GM12878 (cell line): ENCODE measurements around the gene INO80. TPM values are rescaled to one million over a fixed set of nuclear protein-coding genes. Genes with fewer than 3 reads are reported as not detected.

Experiments
- ATAC-seq: fragments of 200-7000 bp; cut with Tn5 transposase; 3 replicates; pipeline ENCODE4 v1.9.1; 2020; ENCODE audit warnings: mild to moderate bottlenecking, moderate library complexity
- BruUV-seq: library from RNA; stranded (reverse); fragments of 400-500 nt; replicated peaks from 2 replicates; lab custom pipeline; 2021; lab: Mats Ljungman, UMichigan
- CTCF ChIA-PET: fragments of 300-600 bp; sonication (Branson Sonifier 250); formaldehyde crosslinking; extraction: SDS; loops from one replicate; lab custom pipeline; 2021; ENCODE audit warnings: inconsistent platforms; lab: Yijun Ruan, JAX
- POLR2A ChIA-PET: fragments of 350-600 bp; formaldehyde crosslinking; extraction: SDS; loops from one replicate; lab custom pipeline; 2021; ENCODE audit warnings: inconsistent platforms; lab: Charles Lee
- RAD21 ChIA-PET: fragments of 300-600 bp; sonication (Branson Sonifier 250); formaldehyde crosslinking; loops from one replicate; lab custom pipeline; 2023; ENCODE audit warnings: antibody characterized with exemption; ENCODE audit not compliant: unreplicated experiment; lab: Charles Lee
- SMC1A ChIA-PET: fragments of 300-600 bp; sonication (Branson Sonifier 250); formaldehyde crosslinking; loops from one replicate; lab custom pipeline; 2023; ENCODE audit not compliant: unreplicated experiment, uncharacterized antibody; lab: Charles Lee
- DNase-seq: peaks from one replicate; pipeline ENCODE4 v3.0.0-alpha.2; 2011; ENCODE audit warnings: low read depth, low spot score
- FAIRE-seq: peaks from 3 replicates; lab custom pipeline; 2011; peaks lifted over from hg19 to GRCh38; lab: Jason Lieb, UNC
- H2AFZ ChIP-seq: 2 replicates; pipeline ENCODE4 v1.6.0; 2011; ENCODE audit warnings: low read depth, low read length, control low read depth; ENCODE audit not compliant: control insufficient read depth
- H3K27ac ChIP-seq: 2 replicates; pipeline ENCODE4 v1.5.1; 2011; ENCODE audit warnings: control low read depth; ENCODE audit not compliant: control insufficient read depth, insufficient read depth
- H3K27me3 ChIP-seq, 2 experiments: replicated peaks in 1 of 2; 2 replicates each; pipeline versions ENCODE4 v1.6.0 to v1.6.1; 2011; ENCODE audit warnings: low read length in 1 of 2; ENCODE audit not compliant: control insufficient read depth in 2 of 2, insufficient read depth in 2 of 2
- H3K36me3 ChIP-seq, 2 experiments: 2 replicates each; pipeline ENCODE4 v1.5.1; 2011; ENCODE audit warnings: low read length in 1 of 2; ENCODE audit not compliant: control insufficient read depth in 2 of 2, insufficient read depth in 2 of 2
- H3K4me1 ChIP-seq: 2 replicates; pipeline ENCODE4 v1.6.1; 2011; ENCODE audit warnings: mild to moderate bottlenecking, low read length, moderate library complexity, mixed read lengths; ENCODE audit not compliant: control insufficient read depth, insufficient read depth
- H3K4me2 ChIP-seq: 2 replicates; pipeline ENCODE4 v1.6.0; 2011; ENCODE audit warnings: control low read depth; ENCODE audit not compliant: control insufficient read depth, insufficient read depth
- H3K4me3 ChIP-seq: fragments of 200-600 bp; sonication (generic); 2 replicates; pipeline ENCODE4 v1.5.1; 2016
- H3K79me2 ChIP-seq: 2 replicates; pipeline ENCODE4 v1.6.0; 2011; ENCODE audit warnings: low read length; ENCODE audit not compliant: control insufficient read depth, insufficient read depth
- H3K9ac ChIP-seq: 2 replicates; pipeline ENCODE4 v1.8.0; 2011; ENCODE audit warnings: low read length, control low read depth, mixed read lengths; ENCODE audit not compliant: control insufficient read depth, insufficient read depth
- H3K9me3 ChIP-seq: replicated peaks from 3 replicates; pipeline ENCODE4 v1.5.1; 2011; ENCODE audit warnings: mild to moderate bottlenecking, low read length; ENCODE audit not compliant: control insufficient read depth, insufficient read depth
- H4K20me1 ChIP-seq: 2 replicates; pipeline ENCODE4 v1.6.0; 2011; ENCODE audit not compliant: control insufficient read depth, insufficient read depth
- EP300 ChIP-seq, 2 experiments: fragments of 150-350 bp in 1 of 2; IDR thresholded peaks; 2 replicates each; pipeline ENCODE4 v1.6.1; 2011 to 2012; ENCODE audit warnings: low read depth in 2 of 2, low read length in 2 of 2, borderline replicate concordance in 1 of 2, improper control_type of control experiment in 1 of 2, inconsistent platforms in 1 of 2; ENCODE audit not compliant: control insufficient read depth in 1 of 2
- KLF5 ChIP-seq: fragments of 450-650 bp; IDR thresholded peaks from 2 replicates; pipeline ENCODE4 v1.6.1; 2014; ENCODE audit warnings: mild to moderate bottlenecking; ENCODE audit not compliant: partially characterized antibody
- MXI1 ChIP-seq: fragments of 150-350 bp; IDR thresholded peaks from 2 replicates; pipeline ENCODE4 v1.6.1; 2011; ENCODE audit warnings: low read depth, mild to moderate bottlenecking, inconsistent platforms, low read length, improper control_type of control experiment
- MYB ChIP-seq: fragments of 150-350 bp; IDR thresholded peaks from 2 replicates; pipeline ENCODE4 v1.6.1; 2014; ENCODE audit warnings: mild to moderate bottlenecking, low read depth, low read length, borderline replicate concordance
- NFYA ChIP-seq: IDR thresholded peaks from 2 replicates; pipeline ENCODE4 v1.6.1; 2011; ENCODE audit warnings: low read depth, mild to moderate bottlenecking, low read length, improper control_type of control experiment, borderline replicate concordance
- NFYB ChIP-seq: IDR thresholded peaks from 2 replicates; pipeline ENCODE4 v1.6.1; 2011; ENCODE audit warnings: low read depth, mild to moderate bottlenecking, low read length, improper control_type of control experiment, moderate library complexity; ENCODE audit not compliant: insufficient read depth
- NR2F1 ChIP-seq: fragments of 450-650 bp; conservative IDR thresholded peaks from 2 replicates; pipeline ENCODE4 v1.6.1; 2017; ENCODE audit warnings: mild to moderate bottlenecking
- TCF7 ChIP-seq: IDR thresholded peaks from 2 replicates; pipeline ENCODE4 v1.6.1; 2014; ENCODE audit warnings: antibody characterized with exemption, borderline replicate concordance
- YBX1 ChIP-seq: fragments of 450-650 bp; IDR thresholded peaks from 2 replicates; pipeline ENCODE4 v1.6.1; 2016; ENCODE audit warnings: antibody characterized with exemption
- ZBED1 ChIP-seq: IDR thresholded peaks from 2 replicates; pipeline ENCODE4 v1.6.1; 2016; ENCODE audit warnings: borderline replicate concordance
- ZNF207 ChIP-seq: fragments of 450-650 bp; IDR thresholded peaks from 2 replicates; pipeline ENCODE4 v1.6.1; 2014; ENCODE audit warnings: antibody characterized with exemption, mild to moderate bottlenecking, borderline replicate concordance
- WGBS: methylation state at CpG from one replicate; pipeline ENCODE4 v1.1.6; 2016; ENCODE audit warnings: low lambda C conversion rate; ENCODE audit not compliant: insufficient replicate concordance, insufficient coverage; ENCODE audit errors: missing lambda C conversion rate; 5-methylcytosine and 5-hydroxymethylcytosine counted together
- in situ Hi-C: fragments of 300-500 bp; cut with MboI; formaldehyde crosslinking; loops from 9 replicates; pipeline ENCODE4 v1.14.3; 2018; ENCODE audit warnings: mixed read lengths
- intact Hi-C: fragments of 100-400 bp; cut with micrococcal nuclease; formaldehyde crosslinking; loops from one replicate; pipeline ENCODE4 v1.14.2; 2022; ENCODE audit not compliant: unreplicated experiment
- polyA plus RNA-seq, 11 experiments: library from polyadenylated mRNA; depleted of rRNA in 4 of 11; unstranded in 6 of 11; stranded (reverse) in 5 of 11; fragments of >200 nt; fragmentation: Nextera tagmentation in 4 of 11; fragmentation: Illumina TruSeq in 1 of 11; extraction: Ambion mirVana in 4 of 11; extraction: Trizol in 1 of 11; gene quantifications; 1 replicate in 1 of 11; 2 replicates in 10 of 11; pipeline versions ENCODE4 v1.2.1 to v1.2.3, GENCODE V29; 2011 to 2016; ENCODE audit warnings: inconsistent platforms in 2 of 11, missing spikeins in 2 of 11, low read depth in 1 of 11
- total RNA-seq, 4 experiments: library from RNA; depleted of rRNA in 3 of 4; stranded (reverse); fragments of >200 nt in 3 of 4; fragmentation: Illumina TruSeq in 1 of 4; extraction: Trizol in 1 of 4; gene quantifications; 2 replicates each; pipeline versions ENCODE4 v1.2.1 to v1.2.3, GENCODE V29; 2013 to 2021
- TF ChIP-seq, protein P1 (sequence below): fragments of 450-650 bp; IDR thresholded peaks from 2 replicates; pipeline ENCODE4 v1.6.1; 2017; ENCODE audit warnings: borderline replicate concordance
- TF ChIP-seq, protein P2 (sequence below): fragments of 150-350 bp; IDR thresholded peaks from 2 replicates; pipeline ENCODE4 v1.6.1; 2014; ENCODE audit warnings: mild to moderate bottlenecking, low read depth, low read length

Gene INO80
- total and polyA plus RNA-seq, 10 of the 15 experiments (the other 5 are each of a cell fraction or from before 2014, with no cell fraction given): 4.5 to 25.0 (median 14.2) TPM

DNA sequence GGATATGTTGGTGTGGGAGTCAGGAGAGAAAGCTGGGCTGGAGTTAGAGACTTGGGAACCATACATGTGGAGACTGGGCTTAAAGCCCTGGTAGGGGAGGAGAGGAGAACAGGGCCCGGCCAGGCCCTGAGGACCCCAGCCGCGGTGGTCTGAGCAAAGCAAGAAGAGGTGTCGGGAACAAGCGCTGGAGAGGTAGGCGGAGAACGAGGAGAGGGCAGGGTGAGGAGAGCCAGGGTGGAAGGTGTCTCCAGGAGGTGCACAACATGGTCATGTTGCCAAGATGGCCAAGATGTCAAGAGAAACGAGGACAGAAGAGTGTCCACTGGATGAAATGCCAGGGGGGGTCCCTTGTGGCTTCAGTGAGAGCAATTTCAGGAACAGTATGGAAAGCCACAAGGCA is 157.4 kb downstream of the INO80 start:
- no peak for TF ChIP-seq NFYB
- TF ChIP-seq ZBED1: no peak
- TF ChIP-seq ZNF207: no peak
- TF ChIP-seq, protein P1, sequence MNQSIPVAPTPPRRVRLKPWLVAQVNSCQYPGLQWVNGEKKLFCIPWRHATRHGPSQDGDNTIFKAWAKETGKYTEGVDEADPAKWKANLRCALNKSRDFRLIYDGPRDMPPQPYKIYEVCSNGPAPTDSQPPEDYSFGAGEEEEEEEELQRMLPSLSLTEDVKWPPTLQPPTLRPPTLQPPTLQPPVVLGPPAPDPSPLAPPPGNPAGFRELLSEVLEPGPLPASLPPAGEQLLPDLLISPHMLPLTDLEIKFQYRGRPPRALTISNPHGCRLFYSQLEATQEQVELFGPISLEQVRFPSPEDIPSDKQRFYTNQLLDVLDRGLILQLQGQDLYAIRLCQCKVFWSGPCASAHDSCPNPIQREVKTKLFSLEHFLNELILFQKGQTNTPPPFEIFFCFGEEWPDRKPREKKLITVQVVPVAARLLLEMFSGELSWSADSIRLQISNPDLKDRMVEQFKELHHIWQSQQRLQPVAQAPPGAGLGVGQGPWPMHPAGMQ: no peak
- no peak for TF ChIP-seq NFYA
- TF ChIP-seq, protein P2, sequence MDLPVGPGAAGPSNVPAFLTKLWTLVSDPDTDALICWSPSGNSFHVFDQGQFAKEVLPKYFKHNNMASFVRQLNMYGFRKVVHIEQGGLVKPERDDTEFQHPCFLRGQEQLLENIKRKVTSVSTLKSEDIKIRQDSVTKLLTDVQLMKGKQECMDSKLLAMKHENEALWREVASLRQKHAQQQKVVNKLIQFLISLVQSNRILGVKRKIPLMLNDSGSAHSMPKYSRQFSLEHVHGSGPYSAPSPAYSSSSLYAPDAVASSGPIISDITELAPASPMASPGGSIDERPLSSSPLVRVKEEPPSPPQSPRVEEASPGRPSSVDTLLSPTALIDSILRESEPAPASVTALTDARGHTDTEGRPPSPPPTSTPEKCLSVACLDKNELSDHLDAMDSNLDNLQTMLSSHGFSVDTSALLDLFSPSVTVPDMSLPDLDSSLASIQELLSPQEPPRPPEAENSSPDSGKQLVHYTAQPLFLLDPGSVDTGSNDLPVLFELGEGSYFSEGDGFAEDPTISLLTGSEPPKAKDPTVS: no peak
- no peak for TF ChIP-seq MXI1
- TF ChIP-seq NR2F1: no peak
- no peak for TF ChIP-seq TCF7
- TF ChIP-seq MYB: no peak
- TF ChIP-seq EP300 (IDR thresholded peaks at IDR 0.05; ENCODE audit: borderline replicate concordance in 1 of 2, control insufficient read depth in 1 of 2, low read depth in 2 of 2, low read length in 2 of 2): no peak
- TF ChIP-seq YBX1: no peak
- no peak for TF ChIP-seq KLF5
- no TSS peak for BruUV-seq
- DNase-seq: no peak
- in situ Hi-C loops (no loop called here), intact Hi-C loops (no loop called here)
- Histone ChIP-seq H3K4me3 (no peak overlapping the region), H3K9me3 (no peaks in the 10 kb centered on the region), H4K20me1 (no peaks in the 10 kb centered on the region), H3K4me2 (no peak overlapping the region), H3K36me3 (no peaks in the 10 kb centered on the region), H2AFZ (no peak overlapping the region), H3K27ac (no peak overlapping the region), H3K27me3 (no peaks in the 10 kb centered on the region), H3K4me1 (no peaks in the 10 kb centered on the region), H3K9ac (no peak overlapping the region), H3K79me2 (no peaks in the 10 kb centered on the region)
- 78% methylated on average over 8 of the region's 8 CpGs for WGBS
- FAIRE-seq: no peak
- SMC1A ChIA-PET: no interaction called here
- POLR2A ChIA-PET: interaction anchor here (0.6 kb wide), 1 partner anchor 141 kb away, joined by 4 read pairs; no protein-coding TSS in a partner anchor
- CTCF ChIA-PET: no interaction called here
- no peak for ATAC-seq
- RAD21 ChIA-PET: no interaction called here
